SK-N-SH (cell line): Measurements from ENCODE around the gene GABRB1. TPM values are rescaled to one million over a fixed set of nuclear protein-coding genes. Genes with fewer than 3 reads are reported as not detected.

ENCODE experiments used
- CTCF ChIA-PET: fragments of 300-600, 350-600 bp; formaldehyde crosslinking; extraction: SDS; loops from one replicate; lab custom pipeline; 2021; lab: Yijun Ruan, JAX
- POLR2A ChIA-PET: fragments of 350-600 bp; sonication (Branson Sonifier 250); formaldehyde crosslinking; extraction: SDS; loops from one replicate; lab custom pipeline; 2020; ENCODE audit warnings: antibody characterized with exemption, inconsistent platforms; lab: Yijun Ruan, JAX
- DNase-seq: peaks from one replicate; pipeline ENCODE4 v3.0.0; 2012
- H2AFZ ChIP-seq: fragments of 200-600 bp; sonication (generic); 2 replicates; pipeline ENCODE4 v1.8.1; 2016; ENCODE audit warnings: antibody characterized with exemption, mild to moderate bottlenecking, low read depth
- H3F3A ChIP-seq: fragments of 200-600 bp; sonication (generic); replicated peaks from 2 replicates; pipeline ENCODE3; 2016; ENCODE audit warnings: antibody characterized with exemption, mild to moderate bottlenecking; ENCODE audit not compliant: insufficient read depth
- H3K27ac ChIP-seq, 2 experiments: fragments of 200-500 bp in 1 of 2; fragments of 200-600 bp in 1 of 2; sonication (Bioruptor generic) in 1 of 2; sonication (generic), shearing (Covaris generic) in 1 of 2; 2 replicates each; pipeline versions ENCODE4 v1.5.1 to v1.6.1; 2014 to 2016; ENCODE audit warnings: low read depth in 2 of 2, inconsistent platforms in 1 of 2, low read length in 1 of 2, mild to moderate bottlenecking in 1 of 2, mixed read lengths in 1 of 2
- H3K27me3 ChIP-seq: fragments of 200-600 bp; sonication (generic), shearing (Covaris generic); 2 replicates; pipeline ENCODE4 v1.6.1; 2016; ENCODE audit warnings: mixed run types; ENCODE audit not compliant: insufficient read depth
- H3K36me3 ChIP-seq, 2 experiments: fragments of 200-500 bp in 1 of 2; fragments of 200-600 bp in 1 of 2; sonication (Bioruptor generic) in 1 of 2; sonication (generic) in 1 of 2; replicated peaks in 1 of 2; 2 replicates each; pipeline versions ENCODE3 to v1.5.1; 2014 to 2016; ENCODE audit warnings: low read length in 1 of 2, mild to moderate bottlenecking in 1 of 2; ENCODE audit not compliant: insufficient read depth in 2 of 2, control insufficient read depth in 1 of 2
- H3K4me1 ChIP-seq, 2 experiments: fragments of 200-500 bp in 1 of 2; fragments of 200-600 bp in 1 of 2; sonication (Bioruptor generic) in 1 of 2; sonication (generic), shearing (Covaris generic) in 1 of 2; 2 replicates each; pipeline versions ENCODE4 v1.5.1 to v1.6.1; 2014 to 2016; ENCODE audit warnings: low read depth in 1 of 2, low read length in 1 of 2, mixed run types in 1 of 2; ENCODE audit not compliant: insufficient read depth in 2 of 2, control insufficient read depth in 1 of 2
- H3K4me2 ChIP-seq: fragments of 200-600 bp; sonication (generic), shearing (Covaris generic); 2 replicates; pipeline ENCODE4 v1.6.1; 2017; ENCODE audit warnings: mixed run types
- H3K4me3 ChIP-seq, 2 experiments: fragments of 200-500 bp in 1 of 2; fragments of 200-600 bp in 1 of 2; sonication (Bioruptor generic) in 1 of 2; sonication (generic), shearing (Covaris generic) in 1 of 2; 2 replicates each; pipeline versions ENCODE4 v1.5.1 to v1.8.1; 2014 to 2016; ENCODE audit warnings: low read depth in 2 of 2, inconsistent platforms in 1 of 2, low read length in 1 of 2, mild to moderate bottlenecking in 1 of 2, mixed read lengths in 1 of 2, moderate library complexity in 1 of 2
- H3K79me2 ChIP-seq: fragments of 200-600 bp; sonication (generic); 2 replicates; pipeline ENCODE4 v1.8.1; 2017; ENCODE audit warnings: mild to moderate bottlenecking; ENCODE audit not compliant: insufficient read depth
- H3K9ac ChIP-seq: fragments of 200-600 bp; sonication (generic); 2 replicates; pipeline ENCODE4 v1.6.1; 2017; ENCODE audit warnings: mixed run types
- H3K9me2 ChIP-seq: fragments of 200-600 bp; sonication (generic); 2 replicates; pipeline ENCODE4 v1.6.1; 2017; ENCODE audit warnings: mixed run types
- H3K9me3 ChIP-seq: fragments of 200-600 bp; sonication (generic); 2 replicates; pipeline ENCODE4 v1.6.1; 2017; ENCODE audit warnings: mixed run types, mild to moderate bottlenecking, moderate library complexity
- H4K20me1 ChIP-seq: fragments of 200-600 bp; sonication (generic); 2 replicates; pipeline ENCODE4 v1.6.1; 2017; ENCODE audit warnings: mild to moderate bottlenecking, mixed run types; ENCODE audit not compliant: insufficient read depth
- CHD2 ChIP-seq: fragments of 150-350 bp; IDR thresholded peaks from 2 replicates; pipeline ENCODE4 v1.6.1; 2018; ENCODE audit warnings: low read length; ENCODE audit not compliant: partially characterized antibody
- EZH2phosphoT487 ChIP-seq: fragments of 200-600 bp; sonication (generic); IDR thresholded peaks from 2 replicates; pipeline ENCODE4 v1.6.1; 2017; ENCODE audit warnings: low read depth, mixed run types, mild to moderate bottlenecking, antibody characterized with exemption, moderate library complexity, borderline replicate concordance
- FOSL2 ChIP-seq: IDR thresholded peaks from 2 replicates; pipeline ENCODE4 v1.4.0; 2012; ENCODE audit warnings: low read depth, mild to moderate bottlenecking, moderate library complexity, borderline replicate concordance
- GABPA ChIP-seq: IDR thresholded peaks from 2 replicates; pipeline ENCODE4 v1.4.0; 2012; ENCODE audit warnings: low read depth, mild to moderate bottlenecking
- IRF3 ChIP-seq: fragments of 150-350 bp; IDR thresholded peaks from 2 replicates; pipeline ENCODE4 v1.6.1; 2016; ENCODE audit warnings: mild to moderate bottlenecking, low read depth, low read length
- MXI1 ChIP-seq: IDR thresholded peaks from 2 replicates; pipeline ENCODE4 v1.6.1; 2012; ENCODE audit warnings: mild to moderate bottlenecking, low read depth, low read length, improper control_type of control experiment
- NFIC ChIP-seq: IDR thresholded peaks from 2 replicates; pipeline ENCODE4 v1.4.0; 2012; ENCODE audit warnings: borderline replicate concordance
- RAD21 ChIP-seq: IDR thresholded peaks from 2 replicates; pipeline ENCODE4 v1.6.1; 2012; ENCODE audit warnings: mild to moderate bottlenecking, low read length
- RCOR1 ChIP-seq: fragments of 150-350 bp; IDR thresholded peaks from 2 replicates; pipeline ENCODE4 v1.6.1; 2017; ENCODE audit warnings: antibody characterized with exemption, low read length
- SIN3A ChIP-seq: IDR thresholded peaks from 2 replicates; pipeline ENCODE4 v1.6.1; 2012; ENCODE audit warnings: low read depth, mild to moderate bottlenecking, low read length, moderate library complexity, borderline replicate concordance
- TAF1 ChIP-seq: IDR thresholded peaks from 2 replicates; pipeline ENCODE4 v1.6.1; 2012; ENCODE audit warnings: low read depth, mild to moderate bottlenecking, low read length, moderate library complexity, borderline replicate concordance
- TCF12 ChIP-seq: IDR thresholded peaks from 2 replicates; pipeline ENCODE4 v1.4.0; 2012
- USF2 ChIP-seq: fragments of 150-350 bp; IDR thresholded peaks from 2 replicates; pipeline ENCODE4 v1.6.1; 2017; ENCODE audit warnings: antibody characterized with exemption, low read length, low read depth, borderline replicate concordance
- ZBTB33 ChIP-seq: IDR thresholded peaks from 2 replicates; pipeline ENCODE4 v1.4.0; 2012; ENCODE audit warnings: low read depth, borderline replicate concordance
- polyA plus RNA-seq, 3 experiments: library from polyadenylated mRNA; depleted of rRNA; stranded (reverse); fragments of >200 nt; gene quantifications; 2 replicates each; pipeline ENCODE4 v1.2.3, GENCODE V29; 2012
- TF ChIP-seq, protein P1 (sequence below): IDR thresholded peaks from 2 replicates; pipeline ENCODE4 v1.6.1; 2012; ENCODE audit warnings: mild to moderate bottlenecking, low read depth, low read length, moderate library complexity
- TF ChIP-seq, protein P2 (sequence below): fragments of 200-600 bp; sonication (generic); IDR thresholded peaks from 2 replicates; pipeline ENCODE4 v1.6.1; 2017; ENCODE audit warnings: antibody characterized with exemption, mild to moderate bottlenecking, moderate library complexity
- TF ChIP-seq, protein P3 (sequence below): IDR thresholded peaks from 2 replicates; pipeline ENCODE4; 2012
- TF ChIP-seq, protein P4 (sequence below): IDR thresholded peaks from 2 replicates; pipeline ENCODE4 v1.4.0; 2012; ENCODE audit warnings: low read depth

The GABRB1 gene
- polyA plus RNA-seq, 1 of the 3 experiments (the other 2 are of a cell fraction), result not detected

DNA sequence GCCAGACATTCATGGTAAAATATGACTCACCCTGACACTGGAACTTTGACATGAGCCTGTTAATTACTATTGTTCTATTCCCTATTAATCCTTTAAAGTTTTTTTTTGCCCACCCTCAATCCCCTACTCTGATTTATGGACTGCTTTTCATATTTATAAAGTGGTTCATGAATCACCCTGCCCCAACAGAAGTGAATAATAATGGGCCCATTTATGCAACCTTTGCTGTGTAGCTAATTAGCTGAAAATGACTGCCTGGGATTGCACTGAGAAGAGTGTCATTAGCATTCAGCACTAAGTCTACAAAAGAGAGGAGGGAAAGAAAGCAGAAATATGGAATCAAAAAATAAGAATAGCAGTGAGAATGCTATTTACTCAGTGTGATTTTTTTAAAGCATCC lies 277.8 kb downstream of the GABRB1 start:
- Histone ChIP-seq H3K4me1 (no peaks in the 10 kb centered on the region), H3K36me3 (no peaks in the 10 kb centered on the region), H3K79me2 (no peaks in the 10 kb centered on the region), H2AFZ (no peak overlapping the region), H4K20me1 (no peaks in the 10 kb centered on the region), H3K27ac (no peak overlapping the region), H3K9ac (no peak overlapping the region), H3K27me3 (no peaks in the 10 kb centered on the region), H3K9me3 (no peaks in the 10 kb centered on the region), H3K9me2 (no peaks in the 10 kb centered on the region), H3F3A (peaks cover 3% of the 10 kb centered on the region), H3K4me2 (no peak overlapping the region), H3K4me3 (no peak overlapping the region)
- CTCF ChIA-PET, result no interaction called here
- no peak for DNase-seq
- TF ChIP-seq MXI1 (no peak), RAD21 (no peak), NFIC (no peak), USF2 (no peak), CHD2 (no peak), TCF12 (no peak), GABPA (no peak), EZH2phosphoT487 (no peak), ZBTB33 (no peak), TAF1 (no peak), FOSL2 (no peak), SIN3A (no peak), RCOR1 (no peak), IRF3 (no peak)
- TF ChIP-seq, protein P1, sequence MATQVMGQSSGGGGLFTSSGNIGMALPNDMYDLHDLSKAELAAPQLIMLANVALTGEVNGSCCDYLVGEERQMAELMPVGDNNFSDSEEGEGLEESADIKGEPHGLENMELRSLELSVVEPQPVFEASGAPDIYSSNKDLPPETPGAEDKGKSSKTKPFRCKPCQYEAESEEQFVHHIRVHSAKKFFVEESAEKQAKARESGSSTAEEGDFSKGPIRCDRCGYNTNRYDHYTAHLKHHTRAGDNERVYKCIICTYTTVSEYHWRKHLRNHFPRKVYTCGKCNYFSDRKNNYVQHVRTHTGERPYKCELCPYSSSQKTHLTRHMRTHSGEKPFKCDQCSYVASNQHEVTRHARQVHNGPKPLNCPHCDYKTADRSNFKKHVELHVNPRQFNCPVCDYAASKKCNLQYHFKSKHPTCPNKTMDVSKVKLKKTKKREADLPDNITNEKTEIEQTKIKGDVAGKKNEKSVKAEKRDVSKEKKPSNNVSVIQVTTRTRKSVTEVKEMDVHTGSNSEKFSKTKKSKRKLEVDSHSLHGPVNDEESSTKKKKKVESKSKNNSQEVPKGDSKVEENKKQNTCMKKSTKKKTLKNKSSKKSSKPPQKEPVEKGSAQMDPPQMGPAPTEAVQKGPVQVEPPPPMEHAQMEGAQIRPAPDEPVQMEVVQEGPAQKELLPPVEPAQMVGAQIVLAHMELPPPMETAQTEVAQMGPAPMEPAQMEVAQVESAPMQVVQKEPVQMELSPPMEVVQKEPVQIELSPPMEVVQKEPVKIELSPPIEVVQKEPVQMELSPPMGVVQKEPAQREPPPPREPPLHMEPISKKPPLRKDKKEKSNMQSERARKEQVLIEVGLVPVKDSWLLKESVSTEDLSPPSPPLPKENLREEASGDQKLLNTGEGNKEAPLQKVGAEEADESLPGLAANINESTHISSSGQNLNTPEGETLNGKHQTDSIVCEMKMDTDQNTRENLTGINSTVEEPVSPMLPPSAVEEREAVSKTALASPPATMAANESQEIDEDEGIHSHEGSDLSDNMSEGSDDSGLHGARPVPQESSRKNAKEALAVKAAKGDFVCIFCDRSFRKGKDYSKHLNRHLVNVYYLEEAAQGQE, result no peak
- TF ChIP-seq, protein P2, sequence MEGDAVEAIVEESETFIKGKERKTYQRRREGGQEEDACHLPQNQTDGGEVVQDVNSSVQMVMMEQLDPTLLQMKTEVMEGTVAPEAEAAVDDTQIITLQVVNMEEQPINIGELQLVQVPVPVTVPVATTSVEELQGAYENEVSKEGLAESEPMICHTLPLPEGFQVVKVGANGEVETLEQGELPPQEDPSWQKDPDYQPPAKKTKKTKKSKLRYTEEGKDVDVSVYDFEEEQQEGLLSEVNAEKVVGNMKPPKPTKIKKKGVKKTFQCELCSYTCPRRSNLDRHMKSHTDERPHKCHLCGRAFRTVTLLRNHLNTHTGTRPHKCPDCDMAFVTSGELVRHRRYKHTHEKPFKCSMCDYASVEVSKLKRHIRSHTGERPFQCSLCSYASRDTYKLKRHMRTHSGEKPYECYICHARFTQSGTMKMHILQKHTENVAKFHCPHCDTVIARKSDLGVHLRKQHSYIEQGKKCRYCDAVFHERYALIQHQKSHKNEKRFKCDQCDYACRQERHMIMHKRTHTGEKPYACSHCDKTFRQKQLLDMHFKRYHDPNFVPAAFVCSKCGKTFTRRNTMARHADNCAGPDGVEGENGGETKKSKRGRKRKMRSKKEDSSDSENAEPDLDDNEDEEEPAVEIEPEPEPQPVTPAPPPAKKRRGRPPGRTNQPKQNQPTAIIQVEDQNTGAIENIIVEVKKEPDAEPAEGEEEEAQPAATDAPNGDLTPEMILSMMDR, result no peak
- TF ChIP-seq, protein P3, sequence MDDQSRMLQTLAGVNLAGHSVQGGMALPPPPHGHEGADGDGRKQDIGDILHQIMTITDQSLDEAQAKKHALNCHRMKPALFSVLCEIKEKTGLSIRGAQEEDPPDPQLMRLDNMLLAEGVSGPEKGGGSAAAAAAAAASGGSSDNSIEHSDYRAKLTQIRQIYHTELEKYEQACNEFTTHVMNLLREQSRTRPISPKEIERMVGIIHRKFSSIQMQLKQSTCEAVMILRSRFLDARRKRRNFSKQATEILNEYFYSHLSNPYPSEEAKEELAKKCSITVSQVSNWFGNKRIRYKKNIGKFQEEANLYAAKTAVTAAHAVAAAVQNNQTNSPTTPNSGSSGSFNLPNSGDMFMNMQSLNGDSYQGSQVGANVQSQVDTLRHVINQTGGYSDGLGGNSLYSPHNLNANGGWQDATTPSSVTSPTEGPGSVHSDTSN, result no peak
- TF ChIP-seq, protein P4, sequence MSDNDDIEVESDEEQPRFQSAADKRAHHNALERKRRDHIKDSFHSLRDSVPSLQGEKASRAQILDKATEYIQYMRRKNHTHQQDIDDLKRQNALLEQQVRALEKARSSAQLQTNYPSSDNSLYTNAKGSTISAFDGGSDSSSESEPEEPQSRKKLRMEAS, result no peak
- POLR2A ChIA-PET, result no interaction called here
